ENCODE measurements around the gene ATP8B4. TPM values are rescaled to one million over a fixed set of nuclear protein-coding genes. Genes with fewer than 3 reads are reported as not detected.

Gene ATP8B4
- total and polyA plus RNA-seq, 2 donors (not counting 1 experiment from before 2014, with no cell fraction given) = 3.5 to 19.5 TPM

DNA sequence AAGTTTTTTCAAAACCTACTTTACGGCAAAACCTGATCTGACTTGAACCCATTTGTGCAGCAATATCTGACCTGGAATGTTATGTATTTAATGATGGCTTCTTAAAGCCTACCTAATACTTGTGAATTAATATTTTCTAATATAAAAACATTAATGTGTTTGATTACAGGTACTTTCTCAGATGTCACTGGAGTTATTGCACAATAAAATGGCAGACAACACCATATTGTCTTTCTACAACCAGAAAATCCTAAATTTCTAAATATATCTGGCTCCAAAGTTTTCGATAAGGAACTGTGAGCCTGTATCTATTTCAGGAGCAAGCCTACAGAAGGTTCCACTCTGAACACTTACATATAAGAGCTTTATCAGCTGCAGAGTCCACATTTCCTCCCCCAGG is 184.5 kb downstream of the ATP8B4 start:
- no peak for DNase-seq (ENCODE audit: low read depth in 2 of 2)
- H2AFZ ChIP-seq (ENCODE audit: low read length) = no peak overlapping the region

DNA sequence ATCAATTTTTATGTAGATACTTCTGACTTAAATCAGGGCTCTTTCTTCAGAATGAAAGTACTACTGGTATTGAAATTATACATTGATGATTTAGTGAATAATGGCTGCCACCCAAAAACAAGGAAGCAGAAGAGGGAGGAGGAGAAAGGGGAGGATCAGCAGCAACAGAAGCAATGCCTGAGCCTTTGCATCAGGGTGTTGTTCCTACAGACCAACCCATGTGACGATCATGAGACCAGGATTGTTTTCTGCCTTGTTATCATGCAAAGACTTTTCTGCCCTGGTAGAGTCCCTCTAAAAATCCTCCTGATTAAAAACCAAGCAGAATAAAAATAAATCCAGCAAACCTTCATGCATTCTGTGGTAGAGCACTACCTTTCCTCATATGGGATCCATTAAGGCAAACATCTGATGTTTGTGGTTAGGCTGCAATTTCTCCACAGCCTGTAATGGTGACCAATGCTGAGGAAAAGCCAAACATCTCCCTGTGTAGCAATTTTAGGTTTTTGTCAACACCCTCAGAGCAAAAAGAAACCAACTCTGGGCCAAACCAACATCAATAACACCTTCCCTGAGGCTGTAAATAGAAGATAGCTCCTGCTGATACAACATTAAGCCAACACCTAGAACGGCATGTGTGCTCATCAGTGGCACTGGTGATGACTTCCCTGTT is 191.7 kb downstream of the ATP8B4 start:
- DNase-seq (ENCODE audit: low read depth in 2 of 2) = peak; percentile 36
- no peak overlapping the region for H2AFZ ChIP-seq (ENCODE audit: low read length)
- no peak overlapping the region for H3K4me2 ChIP-seq (ENCODE audit: extremely low read depth, insufficient read depth, low read length)
- TF ChIP-seq CTCF (conservative IDR thresholded peaks at IDR 0.05 in 1 of 2, IDR thresholded peaks at IDR 0.05 in 1 of 2; ENCODE audit: low read depth in 1 of 2, low read length in 2 of 2) = no peak
- no peak overlapping the region for H3K9ac ChIP-seq (ENCODE audit: insufficient read depth, low read length)
- H4K20me1 ChIP-seq (ENCODE audit: control insufficient read depth, extremely low read depth, insufficient read depth, low read length) = no peaks in the 10 kb centered on the region
- H3K36me3 ChIP-seq (ENCODE audit: control insufficient read depth, insufficient read depth, low read length) = no peaks in the 10 kb centered on the region
- no peaks in the 10 kb centered on the region for H3K4me1 ChIP-seq (ENCODE audit: control insufficient read depth, extremely low read depth, insufficient read depth, low read length)
- no peak overlapping the region for H3K27ac ChIP-seq (ENCODE audit: insufficient read depth, low read length)
- H3K27me3 ChIP-seq (ENCODE audit: control insufficient read depth, insufficient read depth, low read length) = no peaks in the 10 kb centered on the region
- H3K9me3 ChIP-seq (ENCODE audit: control insufficient read depth, insufficient read depth, low read depth, low read length) = no peaks in the 10 kb centered on the region
- no peaks in the 10 kb centered on the region for H3K79me2 ChIP-seq (ENCODE audit: control insufficient read depth, insufficient read depth, low read length)
- no peak overlapping the region for H3K4me3 ChIP-seq (replicated peaks in 1 of 4; ENCODE audit: control extremely low read depth in 1 of 4, insufficient read depth in 1 of 4, low read depth in 3 of 4, low read length in 4 of 4)

More for the DNA sequence above, 184.5 kb downstream of the ATP8B4 start:
- no peak overlapping the region for H3K9ac ChIP-seq (ENCODE audit: insufficient read depth, low read length)
- H3K36me3 ChIP-seq (ENCODE audit: control insufficient read depth, insufficient read depth, low read length) = no peaks in the 10 kb centered on the region
- H3K4me3 ChIP-seq (replicated peaks in 1 of 4; ENCODE audit: control extremely low read depth in 1 of 4, insufficient read depth in 1 of 4, low read depth in 3 of 4, low read length in 4 of 4) = no peak overlapping the region
- H3K9me3 ChIP-seq (ENCODE audit: control insufficient read depth, insufficient read depth, low read depth, low read length) = no peaks in the 10 kb centered on the region
- no peaks in the 10 kb centered on the region for H4K20me1 ChIP-seq (ENCODE audit: control insufficient read depth, extremely low read depth, insufficient read depth, low read length)
- TF ChIP-seq CTCF (conservative IDR thresholded peaks at IDR 0.05 in 1 of 2, IDR thresholded peaks at IDR 0.05 in 1 of 2; ENCODE audit: low read depth in 1 of 2, low read length in 2 of 2) (no peak), EZH2 (IDR thresholded peaks at IDR 0.05; ENCODE audit: low read length, missing control alignments) (no peak)
- H3K79me2 ChIP-seq (ENCODE audit: control insufficient read depth, insufficient read depth, low read length) = no peaks in the 10 kb centered on the region
- no peak overlapping the region for H3K27ac ChIP-seq (ENCODE audit: insufficient read depth, low read length)
- H3K4me1 ChIP-seq (ENCODE audit: control insufficient read depth, extremely low read depth, insufficient read depth, low read length) = no peaks in the 10 kb centered on the region
- H3K4me2 ChIP-seq (ENCODE audit: extremely low read depth, insufficient read depth, low read length) = no peak overlapping the region
- no peaks in the 10 kb centered on the region for H3K27me3 ChIP-seq (ENCODE audit: control insufficient read depth, insufficient read depth, low read length)

DNA sequence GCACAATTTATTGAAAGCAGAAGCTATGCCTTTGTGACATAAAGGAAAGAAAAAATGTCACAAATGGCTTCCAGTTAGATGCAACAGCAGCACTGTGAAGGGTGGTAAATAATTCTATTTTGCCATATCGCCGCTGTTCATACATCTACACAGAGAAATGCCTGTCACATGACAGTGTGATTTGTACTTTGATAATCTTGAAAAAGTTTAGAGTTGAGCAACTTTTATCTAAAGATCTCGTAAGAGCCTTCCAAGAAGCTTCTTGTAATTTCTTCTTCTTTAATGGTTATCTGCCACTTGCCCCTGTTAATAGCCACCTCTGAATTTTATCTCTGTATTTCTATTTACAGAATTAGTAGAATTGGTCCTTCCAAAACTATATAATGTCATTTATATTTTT is 192.3 kb downstream of the ATP8B4 start:
- H3K9me3 ChIP-seq (ENCODE audit: control insufficient read depth, insufficient read depth, low read depth, low read length) = no peaks in the 10 kb centered on the region

More for the DNA sequence above, 192.3 kb downstream of the ATP8B4 start:
- Histone ChIP-seq H3K9ac (ENCODE audit: insufficient read depth, low read length) (no peak overlapping the region), H3K27me3 (ENCODE audit: control insufficient read depth, insufficient read depth, low read length) (no peaks in the 10 kb centered on the region), H3K79me2 (ENCODE audit: control insufficient read depth, insufficient read depth, low read length) (no peaks in the 10 kb centered on the region), H3K4me2 (ENCODE audit: extremely low read depth, insufficient read depth, low read length) (no peak overlapping the region), H3K4me3 (replicated peaks in 1 of 4; ENCODE audit: control extremely low read depth in 1 of 4, insufficient read depth in 1 of 4, low read depth in 3 of 4, low read length in 4 of 4) (no peak overlapping the region), H2AFZ (ENCODE audit: low read length) (no peak overlapping the region), H4K20me1 (ENCODE audit: control insufficient read depth, extremely low read depth, insufficient read depth, low read length) (no peaks in the 10 kb centered on the region), H3K4me1 (ENCODE audit: control insufficient read depth, extremely low read depth, insufficient read depth, low read length) (no peaks in the 10 kb centered on the region), H3K36me3 (ENCODE audit: control insufficient read depth, insufficient read depth, low read length) (no peaks in the 10 kb centered on the region), H3K27ac (ENCODE audit: insufficient read depth, low read length) (no peak overlapping the region)
- TF ChIP-seq EZH2 (IDR thresholded peaks at IDR 0.05; ENCODE audit: low read length, missing control alignments) (no peak), CTCF (conservative IDR thresholded peaks at IDR 0.05 in 1 of 2, IDR thresholded peaks at IDR 0.05 in 1 of 2; ENCODE audit: low read depth in 1 of 2, low read length in 2 of 2) (no peak)
- no peak for DNase-seq (ENCODE audit: low read depth in 2 of 2)
